ENCODE measurements around the gene SGMS1.

DNA sequence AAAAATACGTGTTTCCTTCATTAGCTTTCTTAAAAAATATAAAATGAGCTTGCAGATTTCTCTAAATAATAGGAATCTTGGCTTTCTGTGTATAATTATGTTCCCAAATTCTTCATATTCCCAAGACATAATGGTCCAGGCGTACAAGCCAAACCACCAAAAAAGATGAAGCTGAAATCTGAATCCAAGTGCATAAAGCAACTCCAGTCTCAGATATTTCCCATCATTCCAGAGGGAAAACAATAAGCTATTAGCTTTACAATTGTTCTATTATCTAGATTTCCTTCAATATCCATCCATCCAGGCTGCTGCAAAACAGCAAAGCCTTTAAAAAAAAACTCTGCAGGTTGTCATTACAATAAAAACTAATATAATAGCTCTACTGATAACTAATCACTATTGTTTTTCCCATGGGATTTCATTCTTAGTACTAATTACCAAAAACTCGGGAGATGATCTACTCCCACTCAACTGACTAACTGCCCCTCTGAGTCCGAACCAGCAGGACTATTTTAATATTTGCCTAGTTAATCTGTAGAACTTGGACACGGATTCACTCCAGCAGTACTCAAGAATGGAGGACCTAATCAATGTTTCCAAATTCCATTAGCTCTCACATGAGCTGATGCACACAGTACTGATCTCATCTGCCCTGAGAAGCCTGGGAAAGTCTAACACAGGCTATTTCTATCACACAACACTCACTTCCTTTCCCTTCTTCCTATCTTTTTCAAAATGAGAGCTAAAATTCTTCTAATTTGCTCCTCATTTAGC lies 263.5 kb downstream of the SGMS1 start:
- no peak for TF ChIP-seq POLR2A (IDR thresholded peaks at IDR 0.05)
- TF ChIP-seq, protein P1, sequence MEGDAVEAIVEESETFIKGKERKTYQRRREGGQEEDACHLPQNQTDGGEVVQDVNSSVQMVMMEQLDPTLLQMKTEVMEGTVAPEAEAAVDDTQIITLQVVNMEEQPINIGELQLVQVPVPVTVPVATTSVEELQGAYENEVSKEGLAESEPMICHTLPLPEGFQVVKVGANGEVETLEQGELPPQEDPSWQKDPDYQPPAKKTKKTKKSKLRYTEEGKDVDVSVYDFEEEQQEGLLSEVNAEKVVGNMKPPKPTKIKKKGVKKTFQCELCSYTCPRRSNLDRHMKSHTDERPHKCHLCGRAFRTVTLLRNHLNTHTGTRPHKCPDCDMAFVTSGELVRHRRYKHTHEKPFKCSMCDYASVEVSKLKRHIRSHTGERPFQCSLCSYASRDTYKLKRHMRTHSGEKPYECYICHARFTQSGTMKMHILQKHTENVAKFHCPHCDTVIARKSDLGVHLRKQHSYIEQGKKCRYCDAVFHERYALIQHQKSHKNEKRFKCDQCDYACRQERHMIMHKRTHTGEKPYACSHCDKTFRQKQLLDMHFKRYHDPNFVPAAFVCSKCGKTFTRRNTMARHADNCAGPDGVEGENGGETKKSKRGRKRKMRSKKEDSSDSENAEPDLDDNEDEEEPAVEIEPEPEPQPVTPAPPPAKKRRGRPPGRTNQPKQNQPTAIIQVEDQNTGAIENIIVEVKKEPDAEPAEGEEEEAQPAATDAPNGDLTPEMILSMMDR (IDR thresholded peaks at IDR 0.05), result no peak
